SKM-1 treated with dmso at 0.1 percent for 144 hours (cell line): Measurements from ENCODE around the gene FSTL5.

Experiments used
- DNase-seq: peaks from one replicate; lab custom pipeline; 2025; ENCODE audit not compliant: unreplicated experiment; lab: John Stamatoyannopoulos, UW

FSTL5 gene

DNA sequence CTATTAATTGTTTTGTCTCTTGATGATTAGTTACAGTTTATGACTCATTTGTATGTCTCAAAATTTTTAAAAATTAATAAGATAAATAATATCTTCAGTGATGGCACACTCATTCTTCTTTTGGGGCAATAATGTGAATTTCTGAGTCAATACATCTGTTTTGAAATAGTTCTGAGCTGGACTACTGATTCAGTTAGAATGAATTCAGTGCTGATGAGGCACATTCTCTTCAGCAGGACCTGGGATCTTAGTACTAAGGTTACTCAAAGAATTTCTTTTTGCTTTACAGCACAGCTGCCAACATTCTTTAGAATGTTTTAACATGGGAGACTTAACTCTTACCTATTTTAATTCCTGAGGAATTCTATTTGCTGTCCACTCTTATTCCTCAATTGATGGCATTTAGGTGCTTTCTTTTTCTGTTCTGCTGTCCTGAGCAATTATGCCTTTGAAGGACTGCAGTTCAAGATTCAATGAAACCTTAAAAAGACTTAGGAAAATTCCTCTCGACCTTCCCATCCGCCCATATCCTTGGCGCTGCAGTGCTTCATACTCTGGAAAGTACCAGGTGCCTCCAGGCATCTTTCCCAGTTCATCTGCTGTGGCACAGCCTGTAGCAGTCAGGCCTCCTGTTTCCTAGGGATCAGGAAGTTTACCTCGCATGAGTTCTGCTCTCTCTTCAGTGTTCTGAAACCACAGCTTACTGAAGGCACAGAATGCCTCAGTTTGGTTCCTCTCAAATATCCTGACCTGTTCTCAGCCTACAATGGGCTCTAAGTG lies 213.7 kb downstream of the FSTL5 start:
- DNase-seq: no peak

DNA sequence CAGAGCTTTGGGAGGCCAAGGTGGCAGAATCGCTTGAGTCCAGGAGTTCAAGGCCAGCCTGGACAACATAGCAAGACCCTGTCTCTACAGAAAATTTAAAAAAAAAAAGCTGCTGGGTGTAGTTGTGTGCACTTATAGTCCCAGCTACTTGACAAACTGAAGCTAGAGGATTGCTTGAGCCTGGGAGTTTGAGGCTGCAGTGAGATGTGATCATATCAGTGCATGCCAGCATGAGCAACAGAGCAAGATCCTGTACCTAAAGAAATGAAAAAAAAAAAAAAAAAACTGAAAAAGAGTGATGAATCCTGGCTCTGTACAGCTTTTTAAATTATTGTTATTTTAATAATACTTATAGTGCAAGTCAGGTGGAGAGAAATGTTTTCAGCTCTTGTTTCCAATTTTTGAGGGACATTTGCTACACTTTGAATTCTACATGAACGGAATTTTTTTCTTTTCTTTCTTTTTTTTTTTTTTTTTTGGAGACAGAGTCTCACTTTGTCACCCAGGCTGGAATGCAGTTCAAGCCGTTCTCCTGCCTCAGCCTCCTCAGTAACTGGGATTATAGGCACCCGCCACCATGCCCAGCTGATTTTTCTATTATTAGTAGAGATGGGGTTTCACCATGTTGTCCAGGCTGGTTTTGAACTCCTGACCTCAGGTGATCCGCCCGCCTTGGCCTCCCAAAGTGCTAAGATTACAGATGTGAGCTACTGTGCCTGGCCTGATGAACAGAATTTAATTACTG lies 215.6 kb downstream of the FSTL5 start:
- DNase-seq: no peak

DNA sequence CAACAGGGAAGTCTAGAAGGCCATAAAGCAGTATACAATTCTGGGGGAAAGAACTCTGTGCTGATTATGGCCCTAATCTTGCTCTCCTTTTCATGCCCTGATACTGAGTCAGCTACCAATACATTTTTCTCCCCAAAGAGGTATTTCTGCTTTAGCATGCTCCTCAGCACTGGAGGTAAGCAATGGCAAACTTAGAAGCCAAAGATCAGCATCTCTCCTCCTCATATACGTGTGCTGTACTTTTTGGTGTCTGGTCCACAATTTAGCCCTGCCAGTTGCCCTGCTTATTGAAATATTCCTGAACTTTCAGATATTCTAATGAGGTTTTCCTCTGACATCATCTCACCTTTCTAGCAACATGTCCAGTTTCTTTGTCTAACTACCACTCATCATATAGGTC lies 226.2 kb downstream of the FSTL5 start:
- DNase-seq: no peak

DNA sequence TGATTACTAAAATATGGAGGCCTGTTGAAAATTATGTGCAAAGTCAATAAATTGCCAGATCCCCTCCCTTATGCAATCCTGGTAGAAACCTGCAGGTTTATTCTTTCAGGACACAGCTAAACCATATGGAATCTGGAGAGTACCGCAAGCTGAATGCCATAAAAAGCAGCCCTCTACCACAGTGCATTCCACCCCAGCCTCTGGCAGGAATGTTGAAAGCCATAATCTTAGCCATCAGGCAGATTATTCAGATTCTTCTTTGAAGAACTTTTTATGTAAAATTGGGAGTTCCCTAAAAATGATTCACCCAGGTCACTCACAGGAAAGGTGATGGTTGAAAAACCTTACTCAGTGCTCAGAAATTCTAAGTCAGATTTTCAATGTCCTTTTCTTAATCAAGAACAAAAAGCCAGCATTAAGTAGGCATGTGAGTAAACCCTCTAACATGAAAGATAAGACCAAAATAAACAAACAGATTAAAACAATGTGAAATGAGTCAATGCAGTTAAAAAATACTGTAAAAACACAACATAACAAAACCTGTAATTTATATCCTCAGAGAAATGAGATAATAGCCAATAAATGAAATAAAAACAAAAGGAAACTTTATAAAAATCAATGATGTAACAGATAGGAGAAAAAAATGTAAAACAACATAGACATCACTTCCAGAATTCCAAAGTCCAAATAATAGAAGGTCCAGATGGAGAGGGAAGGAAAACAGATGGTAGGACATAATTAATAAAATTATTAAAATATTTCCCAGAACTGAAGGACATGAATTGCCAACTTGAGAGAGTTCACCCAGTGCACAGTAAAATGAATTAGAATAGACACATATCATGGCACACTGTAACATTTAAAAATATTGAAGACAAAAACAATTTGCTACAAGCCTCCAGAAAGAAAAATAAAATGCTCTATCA lies 226.9 kb downstream of the FSTL5 start:
- no peak for DNase-seq

DNA sequence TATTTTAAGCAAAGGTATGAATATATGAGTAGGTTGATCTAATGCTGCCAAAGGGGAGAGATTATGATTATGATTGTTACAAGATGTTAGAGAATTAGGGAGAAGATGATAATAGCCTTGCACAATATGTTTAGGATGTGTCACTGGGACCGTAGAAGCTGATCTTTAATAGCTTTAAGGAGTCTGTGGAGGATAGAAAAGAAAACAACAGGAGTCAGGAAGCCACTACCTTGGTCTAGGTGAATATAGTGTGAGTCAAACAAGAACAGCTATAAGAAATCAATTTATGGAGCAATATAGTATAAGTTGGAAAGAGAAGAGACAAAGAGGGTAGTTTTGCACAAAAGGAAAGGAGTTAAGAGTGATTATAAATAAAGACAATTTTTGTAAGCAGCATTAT lies 232.7 kb downstream of the FSTL5 start:
- DNase-seq: no peak

DNA sequence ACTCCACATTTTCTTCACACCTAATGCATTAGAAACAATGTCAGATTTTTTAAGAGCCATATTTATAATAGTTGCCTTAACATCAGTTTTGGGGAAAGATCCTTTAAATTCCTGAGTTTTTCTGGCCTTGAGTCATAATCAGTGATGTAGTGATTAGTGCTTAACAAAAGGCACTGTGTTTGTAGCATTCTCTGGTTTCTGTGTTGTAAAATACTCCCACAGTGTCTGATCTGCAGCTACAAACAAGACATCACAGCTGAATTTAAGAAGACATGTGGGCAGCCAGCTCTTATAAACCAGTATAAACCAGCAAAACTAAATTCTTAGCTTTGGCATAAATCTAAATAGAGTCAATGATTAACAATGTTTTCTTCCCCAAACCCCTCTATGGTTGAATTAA lies 233.8 kb downstream of the FSTL5 start:
- no peak for DNase-seq

DNA sequence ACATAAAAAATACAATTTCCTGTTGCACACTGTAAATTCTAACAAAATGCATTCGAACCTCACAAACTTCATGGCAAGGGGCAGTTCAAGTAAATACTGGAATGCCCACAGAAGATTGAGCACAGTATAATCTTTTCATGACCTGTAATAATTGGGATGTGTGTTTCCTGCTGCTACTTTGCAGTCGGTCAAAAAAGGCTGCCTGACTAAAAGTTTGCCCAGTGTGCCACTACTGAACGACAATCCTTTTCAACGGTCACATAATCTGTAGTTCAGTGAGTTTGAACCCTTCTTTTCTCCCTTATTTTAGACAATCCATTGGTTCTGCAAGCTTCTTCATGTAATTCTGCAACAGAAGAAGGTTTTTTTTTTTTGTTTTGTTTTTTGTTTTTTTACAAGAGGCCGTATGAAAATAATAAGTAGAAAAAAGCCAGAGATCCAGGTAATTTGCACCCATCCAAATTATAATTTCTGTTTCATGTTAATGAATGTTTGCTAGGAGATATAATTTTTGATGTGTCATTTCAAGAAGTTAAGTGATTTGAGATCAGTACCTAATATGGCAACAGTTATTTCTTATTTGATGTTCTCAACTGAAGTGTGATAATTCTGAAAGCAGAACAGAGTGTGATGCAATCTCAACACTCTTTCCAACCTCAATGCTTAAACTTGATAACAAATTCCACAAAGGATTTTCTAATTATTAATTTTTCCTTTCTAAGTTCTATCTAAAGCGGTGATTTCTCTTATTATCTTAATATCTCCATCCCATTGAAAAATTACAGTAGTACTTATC lies 237.6 kb downstream of the FSTL5 start:
- no peak for DNase-seq

DNA sequence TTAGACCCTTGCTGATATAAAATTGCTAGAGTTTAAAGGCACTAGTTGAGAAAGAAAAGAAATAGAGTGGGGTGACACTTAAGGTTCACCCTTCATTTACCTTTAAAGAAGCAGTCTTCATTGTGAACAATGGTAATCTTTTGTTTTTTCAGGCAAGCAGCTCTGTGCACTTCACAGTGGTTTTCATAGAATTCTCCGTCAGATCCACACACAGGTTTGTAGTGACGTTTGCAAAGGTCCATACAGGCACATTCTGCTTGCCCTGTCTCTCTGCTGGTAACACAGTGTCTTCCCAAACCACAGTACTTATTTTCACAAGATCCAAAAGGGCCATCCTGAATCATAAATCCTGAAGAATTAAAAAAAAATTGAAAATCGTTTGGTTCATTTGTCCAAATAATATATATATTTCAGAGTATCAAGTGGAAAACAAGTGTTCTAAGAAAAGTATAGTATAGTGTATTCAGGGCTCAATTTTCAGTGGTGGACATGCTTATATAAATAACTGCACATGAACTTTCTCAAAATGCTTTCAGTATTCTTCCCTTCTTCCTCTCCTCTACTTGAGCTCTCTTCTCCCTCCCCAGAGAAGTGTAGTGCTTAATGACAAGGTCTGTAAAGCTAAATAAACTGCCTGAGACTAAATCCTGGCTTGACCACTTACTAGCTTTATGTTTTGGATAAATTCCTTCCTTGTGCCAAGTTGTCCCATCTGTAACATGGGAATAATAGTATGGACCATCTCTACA lies 243.3 kb downstream of the FSTL5 start:
- DNase-seq: no peak

DNA sequence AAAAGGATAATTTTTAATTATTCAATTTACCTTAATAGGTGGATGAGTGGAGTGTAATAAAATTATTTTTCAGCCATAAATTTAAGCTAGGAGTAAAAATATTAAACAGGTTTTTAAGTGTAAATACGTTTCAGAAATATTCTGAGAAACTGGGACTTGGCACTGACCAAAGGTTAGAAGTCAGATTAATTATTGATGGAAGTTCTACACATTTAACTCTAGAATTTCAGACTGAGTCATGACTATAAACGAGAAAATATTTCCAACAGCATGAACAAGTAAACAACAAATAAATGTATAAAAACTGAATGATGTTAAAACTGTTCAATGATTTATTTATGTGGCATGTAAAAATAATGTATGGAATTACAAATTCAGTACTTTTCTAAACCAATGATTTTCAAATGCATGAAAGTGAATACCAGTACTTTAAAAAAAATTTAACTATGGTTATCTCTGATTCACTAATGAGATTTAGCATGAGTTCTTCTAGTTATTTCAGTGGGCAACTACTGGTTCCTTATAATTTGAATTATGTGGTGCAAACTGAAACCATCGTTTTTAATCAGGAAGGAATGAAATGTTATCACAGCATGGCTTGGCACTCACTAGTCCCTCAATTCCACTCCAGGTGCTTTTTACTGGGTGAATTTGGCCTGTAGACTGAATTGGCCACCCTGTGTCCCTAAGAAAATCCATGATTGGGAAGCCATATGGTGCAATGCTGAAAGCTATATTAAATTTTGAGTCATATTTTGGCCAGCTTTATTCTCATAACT lies 244.2 kb downstream of the FSTL5 start:
- DNase-seq: no peak

DNA sequence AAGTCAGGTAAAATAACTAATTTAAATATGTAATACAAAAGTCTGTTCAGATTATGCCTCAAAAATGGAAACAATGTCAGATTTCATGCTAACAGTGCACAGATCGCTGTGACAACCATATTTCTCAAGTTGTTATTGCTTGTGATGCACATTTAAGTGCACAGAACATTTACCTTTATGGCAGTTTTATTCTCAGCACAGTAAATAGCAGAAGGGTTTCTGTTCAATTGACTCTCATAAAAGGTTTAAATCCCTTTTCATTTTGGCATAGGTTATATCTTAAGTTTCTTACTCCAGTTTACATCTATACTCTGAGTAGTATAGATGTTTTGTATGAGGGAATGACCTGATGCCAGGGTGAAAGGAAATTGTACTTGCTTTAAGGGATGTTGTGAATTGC lies 247.8 kb downstream of the FSTL5 start:
- no peak for DNase-seq

DNA sequence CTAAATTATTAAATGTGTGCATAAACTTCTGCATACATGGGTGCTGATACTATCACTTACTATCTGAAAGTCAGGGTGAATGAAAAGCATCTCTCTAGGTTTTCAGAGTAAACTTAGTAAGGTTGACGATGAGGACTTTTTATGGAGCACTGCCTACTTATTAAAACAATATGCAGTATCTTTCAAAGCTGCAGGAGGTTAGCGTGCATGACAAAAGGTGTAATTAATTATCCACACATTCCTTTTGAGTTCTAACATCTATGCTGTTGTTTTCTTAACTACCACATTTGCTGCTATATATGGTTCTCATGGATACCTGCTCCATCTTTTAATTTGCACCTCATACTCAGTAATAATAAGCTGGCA lies 256.2 kb downstream of the FSTL5 start:
- DNase-seq: no peak

DNA sequence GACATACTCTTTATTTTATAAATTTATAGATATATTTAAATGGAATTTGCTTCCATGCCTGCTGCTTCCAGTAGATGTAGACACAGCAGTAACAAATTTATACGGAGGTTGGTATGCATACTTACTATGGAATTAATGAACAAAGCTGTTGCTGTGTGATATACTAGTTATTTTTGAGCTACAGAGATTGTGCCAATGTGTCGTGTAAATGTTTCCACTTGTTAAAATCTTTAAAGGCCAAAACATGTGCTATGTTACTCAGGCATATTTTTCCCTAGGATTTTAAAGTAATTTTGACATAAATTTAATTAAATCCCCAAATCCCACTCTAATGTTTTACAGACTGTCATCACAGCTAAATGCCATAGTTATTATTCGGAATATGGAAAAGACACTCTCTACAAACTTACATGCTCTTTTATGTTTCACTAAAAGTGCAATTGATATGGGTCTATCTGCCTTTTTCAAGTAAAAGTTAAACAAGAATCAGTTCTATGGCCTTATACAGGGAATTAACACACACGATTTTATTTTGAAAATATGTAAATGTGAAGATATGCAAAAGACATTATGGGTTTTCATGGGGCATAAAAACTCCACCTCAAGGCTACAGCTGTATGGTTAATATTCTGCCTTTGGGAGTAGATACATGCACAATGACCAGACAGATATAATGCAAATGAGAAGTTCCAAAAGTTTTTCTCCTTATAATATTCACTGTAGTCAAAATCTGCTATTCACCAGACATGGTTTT lies 256.8 kb downstream of the FSTL5 start:
- no peak for DNase-seq

DNA sequence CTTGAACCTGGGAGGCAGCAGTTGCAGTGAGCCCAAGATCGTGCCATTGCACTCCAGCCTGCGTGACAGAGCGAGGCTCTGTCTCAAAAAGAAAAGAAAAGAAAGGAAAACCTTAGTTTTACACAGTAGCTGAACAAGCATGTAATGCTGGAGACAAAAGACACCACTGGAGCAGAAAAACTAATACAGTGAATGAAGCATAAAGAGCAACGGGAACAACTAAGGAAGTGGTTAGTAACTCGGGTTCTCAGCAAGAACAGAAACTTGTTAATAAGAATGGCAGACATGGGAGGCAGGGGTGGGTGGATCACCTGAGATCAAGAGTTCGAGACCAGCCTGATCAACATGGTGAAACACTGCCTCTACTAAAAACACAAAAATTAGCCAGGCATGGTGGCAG lies 263.7 kb downstream of the FSTL5 start:
- DNase-seq: no peak

DNA sequence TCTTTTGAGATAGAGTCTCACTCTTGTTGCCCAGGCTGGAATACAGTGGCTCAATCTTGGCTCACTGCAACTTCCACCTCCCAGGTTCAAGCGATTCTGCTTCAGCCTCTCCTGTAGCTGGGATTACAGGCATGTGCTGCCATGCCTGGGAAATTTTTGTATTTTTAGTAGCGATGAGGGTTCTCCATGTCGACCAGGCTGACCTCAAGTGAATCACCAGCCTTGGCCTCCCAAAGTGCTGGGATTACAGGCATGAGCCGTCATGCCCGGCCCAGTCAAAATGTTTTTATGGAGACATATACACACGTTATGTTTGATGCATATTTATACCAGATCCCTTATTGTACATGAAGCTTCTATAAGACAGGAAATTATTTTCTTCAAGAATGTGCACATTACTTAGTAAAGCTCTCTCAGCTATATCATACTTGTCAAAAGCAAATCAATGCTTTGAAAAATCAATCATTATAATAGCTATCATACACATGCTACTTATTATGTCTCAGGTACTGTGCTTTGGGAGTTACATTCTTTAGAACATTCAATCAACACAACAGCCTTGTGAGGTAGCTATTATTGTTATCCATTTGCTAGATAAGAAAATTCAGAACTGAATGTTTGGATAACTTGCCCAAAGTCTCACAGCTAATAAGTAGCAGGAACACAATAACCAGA lies 269.2 kb downstream of the FSTL5 start:
- DNase-seq: no peak

DNA sequence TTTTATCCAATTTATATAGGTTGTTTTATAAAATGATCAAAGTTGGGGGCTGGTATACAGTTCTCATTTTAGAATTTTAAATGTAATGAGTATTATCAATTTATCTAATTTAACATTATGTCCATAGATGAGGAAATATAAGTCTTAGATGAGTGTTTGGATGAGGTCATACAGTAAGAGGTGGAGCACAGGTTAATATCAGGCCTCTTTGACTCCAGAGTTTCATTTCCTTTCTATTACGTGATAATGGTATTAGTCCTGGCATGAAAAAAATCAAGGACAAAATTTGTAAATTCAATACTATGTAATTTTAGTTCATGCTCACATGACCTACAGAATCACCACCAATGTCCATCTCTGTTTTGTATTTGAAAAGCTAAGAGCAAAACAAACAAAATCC lies 269.8 kb downstream of the FSTL5 start:
- DNase-seq: no peak

DNA sequence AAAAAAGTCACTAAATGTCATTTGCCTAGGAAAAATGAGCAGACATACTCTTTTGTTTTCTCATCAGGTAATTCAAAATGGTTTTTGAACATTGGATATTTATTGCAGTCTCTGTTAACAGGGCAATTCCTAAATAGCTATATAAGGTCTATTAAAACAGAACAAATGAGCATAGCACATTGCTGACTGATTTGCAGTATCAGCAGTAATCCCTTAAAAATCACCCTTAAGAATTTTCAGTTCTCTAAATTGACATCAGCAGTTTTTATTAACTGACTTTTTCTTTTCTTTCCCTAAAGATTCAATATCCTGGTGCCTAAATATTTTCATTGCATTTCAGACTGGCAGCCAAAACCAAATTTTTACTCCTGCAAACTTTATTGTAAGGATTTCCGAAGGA lies 270.2 kb downstream of the FSTL5 start:
- DNase-seq: no peak

DNA sequence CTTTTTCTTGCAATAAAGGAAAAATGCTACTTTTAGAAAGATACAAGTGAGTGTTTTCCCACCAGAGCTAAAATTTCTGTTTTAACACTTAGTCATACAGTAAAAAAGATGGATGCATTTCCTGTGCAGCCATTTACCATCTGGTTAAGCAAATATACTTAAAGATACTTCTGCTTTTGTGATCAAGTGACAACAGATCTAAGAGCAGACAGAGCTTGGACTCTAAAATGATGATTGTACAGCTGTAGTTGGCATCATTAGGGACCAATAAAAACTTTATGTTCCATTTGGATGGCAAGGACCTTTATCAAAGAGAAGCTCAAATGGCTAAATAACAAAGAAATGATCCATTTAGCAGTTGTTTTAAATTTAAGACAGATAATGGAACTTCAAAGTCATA lies 270.8 kb downstream of the FSTL5 start:
- DNase-seq: no peak

DNA sequence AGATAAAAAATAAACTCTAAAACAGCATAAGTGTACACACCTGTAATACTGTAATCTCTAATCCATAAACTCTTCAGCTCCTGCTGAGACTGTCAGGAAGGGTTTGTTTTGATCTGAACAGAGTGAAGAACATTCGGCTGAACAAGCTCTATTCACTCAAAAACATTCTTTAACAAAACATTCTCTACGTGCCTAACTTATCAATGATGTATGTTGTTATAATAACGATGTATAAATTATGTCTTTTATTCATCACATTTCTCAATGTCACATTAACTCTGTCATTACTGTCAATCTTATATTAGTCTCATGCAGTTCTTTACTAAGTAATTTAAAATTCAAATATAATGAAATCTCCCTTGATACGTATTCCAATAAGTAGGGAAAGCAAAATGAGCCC lies 280.6 kb downstream of the FSTL5 start:
- DNase-seq: no peak
